Measurements from ENCODE around the gene CREM. TPM values are rescaled to one million over a fixed set of nuclear protein-coding genes. Genes with fewer than 3 reads are reported as not detected.
A peak's percentile ranks its signal among the peaks of the same experiment; 100 is the strongest.

CREM gene
- total and polyA plus RNA-seq, 7 donors = 18.8 to 336 (median 39.2) TPM

GRCh38 chr10:35140126-35140525, 13.5 kb downstream of the CREM start:
- no peak for TF ChIP-seq CTCF (IDR thresholded peaks at IDR 0.05)
- Histone ChIP-seq H3K36me3 (ENCODE audit: insufficient read depth in 1 of 2, low read depth in 1 of 2) (no peaks in the 10 kb centered on the region), H3K27ac (no peak overlapping the region), H3K4me3 (no peak overlapping the region), H3K9me3 (no peaks in the 10 kb centered on the region), H3K4me1 (peaks cover 8% of the 10 kb centered on the region), H3K27me3 (ENCODE audit: insufficient read depth in 3 of 3, low read length in 2 of 3) (no peaks in the 10 kb centered on the region)
- no peak for ATAC-seq
- WGBS, 3 donors = 87 to 90% (median 90%) methylated on average over 6 of the region's 6 CpGs
- intact Hi-C loops (cut with DNase I) = loop anchor here (5.0 kb wide), 2 partner anchors 42 to 52 kb away; no protein-coding TSS in a partner anchor
- DNase-seq = no peak

GRCh38 chr10:35140727-35141126, 14.1 kb downstream of the CREM start:
- 58 to 78% (median 77%) methylated on average over 3 of the region's 3 CpGs for WGBS, 3 donors
- ATAC-seq (peak in 2 of 4 donors; percentile 39 to 47), DNase-seq (no peak)
- no peak overlapping the region for H3K27ac ChIP-seq
- H3K9me3 ChIP-seq = no peaks in the 10 kb centered on the region
- intact Hi-C loops (cut with DNase I) = loop anchor here (5.0 kb wide), 2 partner anchors 42 to 52 kb away; no protein-coding TSS in a partner anchor
- TF ChIP-seq CTCF (IDR thresholded peaks at IDR 0.05) = no peak
- peaks cover 8% of the 10 kb centered on the region for H3K4me1 ChIP-seq
- H3K27me3 ChIP-seq (ENCODE audit: insufficient read depth in 3 of 3, low read length in 2 of 3) = no peaks in the 10 kb centered on the region
- H3K36me3 ChIP-seq (ENCODE audit: insufficient read depth in 1 of 2, low read depth in 1 of 2) = no peaks in the 10 kb centered on the region
- no peak overlapping the region for H3K4me3 ChIP-seq

- Histone ChIP-seq H3K27ac (no peak overlapping the region), H3K9me3 (no peaks in the 10 kb centered on the region), H3K36me3 (ENCODE audit: insufficient read depth in 1 of 2, low read depth in 1 of 2) (peaks cover 0 to 8% of the 10 kb centered on the region in 2 donors), H3K27me3 (ENCODE audit: insufficient read depth in 3 of 3, low read length in 2 of 3) (no peaks in the 10 kb centered on the region), H3K4me1 (no peaks in the 10 kb centered on the region), H3K4me3 (no peak overlapping the region)
- DNase-seq (no peak), ATAC-seq (no peak)
- intact Hi-C loops (cut with DNase I) = no loop called here
- TF ChIP-seq CTCF (IDR thresholded peaks at IDR 0.05) = no peak
- 89 to 99% (median 93%) methylated on average over 6 of the region's 6 CpGs for WGBS, 3 donors
These were observed 23.7 kb downstream of the CREM start for GRCh38 chr10:35150308-35150707.

GRCh38 chr10:35152992-35153391, 26.3 kb downstream of the CREM start:
- H3K9me3 ChIP-seq = no peaks in the 10 kb centered on the region
- TF ChIP-seq CTCF (IDR thresholded peaks at IDR 0.05) = no peak
- H3K36me3 ChIP-seq (ENCODE audit: insufficient read depth in 1 of 2, low read depth in 1 of 2) = peaks cover 0 to 8% of the 10 kb centered on the region in 2 donors
- DNase-seq (no peak), ATAC-seq (no peak)
- H3K4me3 ChIP-seq = no peak overlapping the region
- H3K4me1 ChIP-seq = no peaks in the 10 kb centered on the region
- WGBS, 3 donors = 90 to 92% (median 92%) methylated on average over 3 of the region's 3 CpGs
- H3K27me3 ChIP-seq (ENCODE audit: insufficient read depth in 3 of 3, low read length in 2 of 3) = no peaks in the 10 kb centered on the region
- intact Hi-C loops (cut with DNase I) = no loop called here
- H3K27ac ChIP-seq = no peak overlapping the region

GRCh38 chr10:35153716-35154115, 27.1 kb downstream of the CREM start:
- H3K36me3 ChIP-seq (ENCODE audit: insufficient read depth in 1 of 2, low read depth in 1 of 2) = peaks cover 3 to 8% of the 10 kb centered on the region in 2 donors
- intact Hi-C loops (cut with DNase I) = no loop called here
- H3K9me3 ChIP-seq = no peaks in the 10 kb centered on the region
- H3K27me3 ChIP-seq (ENCODE audit: insufficient read depth in 3 of 3, low read length in 2 of 3) = no peaks in the 10 kb centered on the region
- DNase-seq (no peak), ATAC-seq (no peak)
- 12 to 24% (median 19%) methylated on average over 4 of the region's 4 CpGs for WGBS, 3 donors
- no peak overlapping the region for H3K4me3 ChIP-seq
- no peaks in the 10 kb centered on the region for H3K4me1 ChIP-seq
- TF ChIP-seq CTCF (IDR thresholded peaks at IDR 0.05) = no peak
- H3K27ac ChIP-seq = no peak overlapping the region

Measured in psoas muscle (tissue), 8 donors.